ENCODE measurements around the gene GSG1L2. TPM values are rescaled to one million over a fixed set of nuclear protein-coding genes. Genes with fewer than 3 reads are reported as not detected.

Gene GSG1L2
- total RNA-seq, 6 experiments from 2014 or later, result not detected

GRCh38 chr17:9783050-9783449 lies 38.8 kb downstream of the GSG1L2 start:
- no peak for ATAC-seq
- no peaks in the 10 kb centered on the region for H3K4me1 ChIP-seq
- TF ChIP-seq CTCF (IDR thresholded peaks at IDR 0.05), result no peak
- no peak for TF ChIP-seq POLR2A (IDR thresholded peaks at IDR 0.05)
- no peaks in the 10 kb centered on the region for H3K36me3 ChIP-seq
- H3K4me3 ChIP-seq, result no peak overlapping the region
- intact Hi-C loops (cut with DNase I), result no loop called here
- no peak for DNase-seq
- WGBS (ENCODE audit: insufficient coverage, low coverage, low lambda C conversion rate, missing lambda C conversion rate), result 33% methylated on average over 3 of the region's 4 CpGs
- H3K9me3 ChIP-seq, result no peaks in the 10 kb centered on the region
- no peak overlapping the region for H3K27ac ChIP-seq
- H3K27me3 ChIP-seq, result no peaks in the 10 kb centered on the region

GRCh38 chr17:9780552-9780951 lies 41.3 kb downstream of the GSG1L2 start:
- ATAC-seq, result no peak
- TF ChIP-seq CTCF (IDR thresholded peaks at IDR 0.05), result no peak
- TF ChIP-seq POLR2A (IDR thresholded peaks at IDR 0.05), result no peak
- intact Hi-C loops (cut with DNase I), result no loop called here
- Histone ChIP-seq H3K4me1 (no peaks in the 10 kb centered on the region), H3K36me3 (no peaks in the 10 kb centered on the region), H3K27ac (no peak overlapping the region), H3K27me3 (no peaks in the 10 kb centered on the region), H3K4me3 (no peak overlapping the region), H3K9me3 (no peaks in the 10 kb centered on the region)
- 59% methylated on average over 3 of the region's 3 CpGs for WGBS (ENCODE audit: insufficient coverage, low coverage, low lambda C conversion rate, missing lambda C conversion rate)
- DNase-seq, result no peak

GRCh38 chr17:9776911-9777310 lies 45.0 kb downstream of the GSG1L2 start:
- WGBS (ENCODE audit: insufficient coverage, low coverage, low lambda C conversion rate, missing lambda C conversion rate), result 68% methylated on average over 9 of the region's 9 CpGs
- ATAC-seq (no peak), DNase-seq (no peak)
- Histone ChIP-seq H3K4me1 (no peaks in the 10 kb centered on the region), H3K4me3 (no peak overlapping the region), H3K36me3 (no peaks in the 10 kb centered on the region), H3K27me3 (no peaks in the 10 kb centered on the region), H3K9me3 (no peaks in the 10 kb centered on the region), H3K27ac (no peak overlapping the region)
- TF ChIP-seq CTCF (IDR thresholded peaks at IDR 0.05) (no peak), POLR2A (IDR thresholded peaks at IDR 0.05) (no peak)
- intact Hi-C loops (cut with DNase I), result no loop called here

GRCh38 chr17:9772658-9773057 lies 49.2 kb downstream of the GSG1L2 start:
- no peaks in the 10 kb centered on the region for H3K9me3 ChIP-seq

More at GRCh38 chr17:9772658-9773057, 49.2 kb downstream of the GSG1L2 start:
- intact Hi-C loops (cut with DNase I), result no loop called here
- H3K27me3 ChIP-seq, result no peaks in the 10 kb centered on the region
- no peak for DNase-seq
- ATAC-seq, result no peak
- H3K4me1 ChIP-seq, result no peaks in the 10 kb centered on the region
- no peak overlapping the region for H3K4me3 ChIP-seq
- H3K36me3 ChIP-seq, result no peaks in the 10 kb centered on the region
- TF ChIP-seq CTCF (IDR thresholded peaks at IDR 0.05), result no peak
- TF ChIP-seq POLR2A (IDR thresholded peaks at IDR 0.05), result no peak
- H3K27ac ChIP-seq, result no peak overlapping the region
- WGBS (ENCODE audit: insufficient coverage, low coverage, low lambda C conversion rate, missing lambda C conversion rate), result 82% methylated on average over 3 of the region's 19 CpGs

All from right lobe of liver (tissue), 6 donors.